ENCODE results near the gene PRR18. TPM values are rescaled to one million over a fixed set of nuclear protein-coding genes. Genes with fewer than 3 reads are reported as not detected.

PRR18 gene
- total RNA-seq, 1 donor = not detected

DNA sequence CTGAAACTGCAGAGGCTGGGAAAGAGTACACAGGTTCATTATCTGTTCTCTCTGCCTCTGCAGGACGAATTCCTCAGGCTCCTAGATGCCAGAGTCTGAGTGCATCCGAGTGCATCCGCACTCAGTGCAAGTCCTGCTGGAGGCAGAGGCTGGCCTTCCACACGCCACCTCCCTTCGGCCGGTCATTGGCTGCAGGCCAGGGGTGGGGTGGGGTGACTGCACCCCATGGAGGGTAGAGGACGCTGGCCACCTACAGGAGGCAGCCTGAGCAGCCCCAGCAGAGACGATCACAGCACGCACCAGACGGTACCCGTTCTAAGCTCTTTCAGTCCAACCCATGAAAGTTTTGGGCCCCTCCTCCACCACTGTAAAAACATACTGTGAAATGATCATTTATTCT lies 22.4 kb upstream of the PRR18 start:
- Histone ChIP-seq H3K27ac (ENCODE audit: low read depth, low read length) (no peak overlapping the region), H3K27me3 (ENCODE audit: insufficient read depth, low read length) (no peaks in the 10 kb centered on the region), H2AFZ (ENCODE audit: low read length) (no peak overlapping the region), H3K4me3 (ENCODE audit: insufficient read depth, low read length) (no peak overlapping the region), H3K4me2 (ENCODE audit: insufficient read depth, low read length) (no peak overlapping the region), H3K36me3 (ENCODE audit: insufficient read depth, low read length) (peaks cover 36% of the 10 kb centered on the region), H3K9me3 (ENCODE audit: low read depth, low read length) (no peaks in the 10 kb centered on the region), H4K20me1 (ENCODE audit: insufficient read depth, low read length) (peaks cover 52% of the 10 kb centered on the region), H3K4me1 (ENCODE audit: insufficient read depth, low read length) (peaks cover 6% of the 10 kb centered on the region), H3K79me2 (ENCODE audit: insufficient read depth, low read length) (peaks cover 77% of the 10 kb centered on the region)
- TF ChIP-seq, protein P1, sequence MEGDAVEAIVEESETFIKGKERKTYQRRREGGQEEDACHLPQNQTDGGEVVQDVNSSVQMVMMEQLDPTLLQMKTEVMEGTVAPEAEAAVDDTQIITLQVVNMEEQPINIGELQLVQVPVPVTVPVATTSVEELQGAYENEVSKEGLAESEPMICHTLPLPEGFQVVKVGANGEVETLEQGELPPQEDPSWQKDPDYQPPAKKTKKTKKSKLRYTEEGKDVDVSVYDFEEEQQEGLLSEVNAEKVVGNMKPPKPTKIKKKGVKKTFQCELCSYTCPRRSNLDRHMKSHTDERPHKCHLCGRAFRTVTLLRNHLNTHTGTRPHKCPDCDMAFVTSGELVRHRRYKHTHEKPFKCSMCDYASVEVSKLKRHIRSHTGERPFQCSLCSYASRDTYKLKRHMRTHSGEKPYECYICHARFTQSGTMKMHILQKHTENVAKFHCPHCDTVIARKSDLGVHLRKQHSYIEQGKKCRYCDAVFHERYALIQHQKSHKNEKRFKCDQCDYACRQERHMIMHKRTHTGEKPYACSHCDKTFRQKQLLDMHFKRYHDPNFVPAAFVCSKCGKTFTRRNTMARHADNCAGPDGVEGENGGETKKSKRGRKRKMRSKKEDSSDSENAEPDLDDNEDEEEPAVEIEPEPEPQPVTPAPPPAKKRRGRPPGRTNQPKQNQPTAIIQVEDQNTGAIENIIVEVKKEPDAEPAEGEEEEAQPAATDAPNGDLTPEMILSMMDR (IDR thresholded peaks at IDR 0.05; ENCODE audit: extremely low read depth, low read depth, low read length) = no peak
- DNase-seq (ENCODE audit: insufficient read length, low spot score, missing footprints) = no peak

DNA sequence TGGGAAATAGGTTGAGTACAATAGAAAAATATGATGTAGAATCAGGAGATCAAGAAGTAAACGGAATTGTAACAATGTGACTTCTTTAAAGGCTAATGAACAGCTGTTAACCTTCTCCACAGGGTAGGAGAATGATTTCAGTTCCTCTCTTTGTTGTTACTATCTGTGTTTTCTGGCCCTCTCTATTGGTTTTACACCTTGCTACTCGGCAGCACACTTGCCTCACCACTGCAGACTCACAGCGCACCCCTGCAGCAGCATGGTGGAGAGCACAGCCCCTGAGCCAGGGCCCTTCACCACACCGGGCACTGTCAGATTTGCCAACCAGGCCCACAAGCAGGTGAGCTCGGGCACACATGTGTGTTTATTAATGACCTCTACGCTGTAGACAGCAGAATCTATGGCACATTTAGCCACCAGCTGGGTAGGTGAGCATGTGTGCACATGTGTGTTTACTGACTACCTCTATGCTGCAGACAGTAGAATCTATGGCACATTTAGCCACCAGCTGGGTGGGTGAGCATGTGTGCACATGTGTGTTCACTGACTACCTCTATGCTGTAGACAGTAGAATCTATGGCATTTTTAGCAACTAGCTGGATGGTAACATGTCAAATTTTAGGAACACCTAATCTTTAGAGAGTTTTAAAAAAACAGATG lies 17.3 kb upstream of the PRR18 start:
- no peaks in the 10 kb centered on the region for H3K9me3 ChIP-seq (ENCODE audit: low read depth, low read length)
- H3K4me2 ChIP-seq (ENCODE audit: insufficient read depth, low read length) = no peak overlapping the region
- H3K4me3 ChIP-seq (ENCODE audit: insufficient read depth, low read length) = no peak overlapping the region
- H4K20me1 ChIP-seq (ENCODE audit: insufficient read depth, low read length) = peaks cover 21% of the 10 kb centered on the region
- no peak for DNase-seq (ENCODE audit: insufficient read length, low spot score, missing footprints)
- TF ChIP-seq, protein P1 (IDR thresholded peaks at IDR 0.05; ENCODE audit: extremely low read depth, low read depth, low read length) = no peak
- H3K79me2 ChIP-seq (ENCODE audit: insufficient read depth, low read length) = peaks cover 32% of the 10 kb centered on the region
- peaks cover 63% of the 10 kb centered on the region for H3K36me3 ChIP-seq (ENCODE audit: insufficient read depth, low read length)
- H3K4me1 ChIP-seq (ENCODE audit: insufficient read depth, low read length) = no peaks in the 10 kb centered on the region
- H3K27ac ChIP-seq (ENCODE audit: low read depth, low read length) = no peak overlapping the region
- H3K27me3 ChIP-seq (ENCODE audit: insufficient read depth, low read length) = no peaks in the 10 kb centered on the region
- no peak overlapping the region for H2AFZ ChIP-seq (ENCODE audit: low read length)

DNA sequence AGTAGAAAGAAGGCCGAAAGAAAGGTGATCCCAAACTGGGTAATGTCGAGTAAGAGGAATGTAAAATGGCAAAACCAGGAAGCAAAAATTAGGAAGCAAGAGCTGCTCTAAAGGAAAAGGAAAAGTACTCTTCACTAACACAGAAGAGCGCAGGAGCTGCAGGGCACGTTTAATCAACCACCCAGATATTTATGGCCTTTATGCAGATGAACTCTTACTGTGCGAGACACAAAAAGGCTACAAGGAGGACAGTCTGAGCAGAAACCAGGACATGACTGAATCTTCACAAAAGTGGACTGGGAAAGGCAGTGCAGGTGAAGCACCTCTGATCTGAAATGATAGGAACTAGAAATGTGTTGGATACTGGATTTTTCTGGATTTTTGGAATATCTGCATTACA lies 15.2 kb upstream of the PRR18 start:
- no peak for DNase-seq (ENCODE audit: insufficient read length, low spot score, missing footprints)
- no peaks in the 10 kb centered on the region for H3K9me3 ChIP-seq (ENCODE audit: low read depth, low read length)

More for the DNA sequence above, 15.2 kb upstream of the PRR18 start:
- TF ChIP-seq, protein P1 (IDR thresholded peaks at IDR 0.05; ENCODE audit: extremely low read depth, low read depth, low read length) = no peak
- H3K79me2 ChIP-seq (ENCODE audit: insufficient read depth, low read length) = peaks cover 12% of the 10 kb centered on the region
- H3K36me3 ChIP-seq (ENCODE audit: insufficient read depth, low read length) = peaks cover 53% of the 10 kb centered on the region
- H2AFZ ChIP-seq (ENCODE audit: low read length) = no peak overlapping the region
- no peaks in the 10 kb centered on the region for H3K27me3 ChIP-seq (ENCODE audit: insufficient read depth, low read length)
- H3K4me1 ChIP-seq (ENCODE audit: insufficient read depth, low read length) = no peaks in the 10 kb centered on the region
- peaks cover 11% of the 10 kb centered on the region for H4K20me1 ChIP-seq (ENCODE audit: insufficient read depth, low read length)
- H3K4me2 ChIP-seq (ENCODE audit: insufficient read depth, low read length) = no peak overlapping the region
- no peak overlapping the region for H3K4me3 ChIP-seq (ENCODE audit: insufficient read depth, low read length)
- no peak overlapping the region for H3K27ac ChIP-seq (ENCODE audit: low read depth, low read length)

All from osteoblast (primary cell).